CD4-positive, CD25-positive, alpha-beta regulatory T cell (primary cell): ENCODE data around the gene RPL36AL. TPM values are rescaled to one million over a fixed set of nuclear protein-coding genes. Genes with fewer than 3 reads are reported as not detected.

Source experiments
- ATAC-seq, 2 donors: fragments of 150-1000 bp; cut with Tn5 transposase; one replicate each; pipeline ENCODE4 v1.10.0; 2021; ENCODE audit warnings: low read depth in 2 of 2, moderate number of reproducible peaks in 2 of 2, moderate library complexity in 1 of 2
- DNase-seq, 3 donors: peaks; one replicate each; pipeline versions ENCODE4 v3.0.0 to v3.0.0-alpha.2; 2012 to 2022; ENCODE audit warnings: mixed read lengths in 1 of 3
- H3K27ac ChIP-seq: one replicate; pipeline ENCODE4 v1.7.0; 2013; ENCODE audit warnings: mild to moderate bottlenecking, low read length; ENCODE audit not compliant: insufficient read depth, poor library complexity, severe bottlenecking
- H3K27me3 ChIP-seq: one replicate; pipeline ENCODE4 v1.7.0; 2013; ENCODE audit warnings: low read length; ENCODE audit not compliant: control insufficient read depth, insufficient read depth
- H3K36me3 ChIP-seq: one replicate; pipeline ENCODE4 v1.7.0; 2013; ENCODE audit warnings: mild to moderate bottlenecking, low read length, moderate library complexity; ENCODE audit not compliant: control insufficient read depth, insufficient read depth
- H3K4me1 ChIP-seq: 2 replicates; pipeline ENCODE4 v1.7.0; 2013; ENCODE audit warnings: mild to moderate bottlenecking, low read length; ENCODE audit not compliant: insufficient read depth, control insufficient read depth, poor library complexity, severe bottlenecking
- H3K4me3 ChIP-seq: one replicate; pipeline ENCODE4 v1.7.0; 2013; ENCODE audit warnings: low read depth, mild to moderate bottlenecking, low read length, moderate library complexity
- H3K9me3 ChIP-seq, 2 experiments: 1 replicate in 1 of 2; 2 replicates in 1 of 2; pipeline ENCODE4 v1.7.0; 2013; ENCODE audit warnings: low read length in 2 of 2, mild to moderate bottlenecking in 1 of 2, moderate library complexity in 1 of 2; ENCODE audit not compliant: control insufficient read depth in 2 of 2
- H3K27ac Mint-ChIP-seq, 3 donors: one replicate each; pipeline ENCODE4 v1.8.0; 2020 to 2022; ENCODE audit warnings: mild to moderate bottlenecking in 3 of 3, mixed read lengths in 3 of 3, moderate library complexity in 2 of 3
- H3K27me3 Mint-ChIP-seq: one replicate; pipeline ENCODE4 v1.8.0; 2022; ENCODE audit warnings: mild to moderate bottlenecking, mixed read lengths
- H3K36me3 Mint-ChIP-seq: one replicate; pipeline ENCODE4 v1.8.0; 2020; ENCODE audit warnings: mixed read lengths
- H3K4me1 Mint-ChIP-seq, 4 donors: one replicate each; pipeline ENCODE4 v1.8.0; 2020 to 2022; ENCODE audit warnings: mixed read lengths in 4 of 4, mild to moderate bottlenecking in 1 of 4
- H3K4me3 Mint-ChIP-seq, 4 donors: one replicate each; pipeline ENCODE4 v1.8.0; 2020 to 2022; ENCODE audit warnings: mild to moderate bottlenecking in 4 of 4, mixed read lengths in 4 of 4, moderate library complexity in 3 of 4
- H3K9me3 Mint-ChIP-seq, 7 donors: one replicate each; pipeline ENCODE4 v1.8.0; 2020 to 2022; ENCODE audit warnings: mixed read lengths in 7 of 7, mild to moderate bottlenecking in 3 of 7, moderate library complexity in 2 of 7
- polyA plus RNA-seq, 4 donors: library from polyadenylated mRNA; unstranded; fragments of 300-500 nt; fragmentation: Illumina TruSeq; gene quantifications; one replicate each; pipeline ENCODE4 v1.2.3, GENCODE V29; 2021
- total RNA-seq: library from RNA; stranded (reverse); gene quantifications from one replicate; pipeline ENCODE4 v1.2.3, GENCODE V29; 2022

The RPL36AL gene
- total and polyA plus RNA-seq, 5 donors from 2014 or later = 240 to 774 (median 735) TPM

- peaks cover 46% of the 10 kb centered on the region for H3K36me3 Mint-ChIP-seq
Measured at GRCh38 chr14:49582113-49582977, 38.1 kb downstream of the RPL36AL start.

GRCh38 chr14:49581209-49582112, 39.0 kb downstream of the RPL36AL start:
- Histone ChIP-seq H3K4me1 (peaks cover 38% of the 10 kb centered on the region), H3K4me3 (peak overlapping the region; percentile 29), H3K9me3 (no peaks in the 10 kb centered on the region), H3K27me3 (no peaks in the 10 kb centered on the region), H3K27ac (no peak overlapping the region), H3K36me3 (peaks cover 39% of the 10 kb centered on the region)
- peaks cover 0 to 5% (median 0%) of the 10 kb centered on the region in 7 donors for H3K9me3 Mint-ChIP-seq
- peak overlapping the region; percentile 28 to 86 (median 72) for H3K27ac Mint-ChIP-seq
- ATAC-seq (no peak), DNase-seq (no peak)
- H3K36me3 Mint-ChIP-seq = peaks cover 52% of the 10 kb centered on the region
- peaks cover 6% of the 10 kb centered on the region for H3K27me3 Mint-ChIP-seq
- H3K4me3 Mint-ChIP-seq = peak overlapping the region in 2 of 4 donors; percentile 33 to 94
- H3K4me1 Mint-ChIP-seq = peaks cover 35 to 75% (median 52%) of the 10 kb centered on the region in 4 donors

More at GRCh38 chr14:49582113-49582977, 38.1 kb downstream of the RPL36AL start:
- peaks cover 42 to 83% (median 58%) of the 10 kb centered on the region in 4 donors for H3K4me1 Mint-ChIP-seq
- no peak for DNase-seq
- peak overlapping the region; percentile 9 to 94 (median 38) for H3K4me3 Mint-ChIP-seq
- peaks cover 0 to 5% (median 0%) of the 10 kb centered on the region in 7 donors for H3K9me3 Mint-ChIP-seq
- Histone ChIP-seq H3K27ac (peak overlapping the region; percentile 16), H3K36me3 (peaks cover 32% of the 10 kb centered on the region), H3K4me1 (peaks cover 38% of the 10 kb centered on the region), H3K27me3 (no peaks in the 10 kb centered on the region), H3K4me3 (peak overlapping the region; percentile 29), H3K9me3 (no peaks in the 10 kb centered on the region)
- no peak for ATAC-seq
- H3K27ac Mint-ChIP-seq = peak overlapping the region; percentile 28 to 86 (median 72)
- peaks cover 11% of the 10 kb centered on the region for H3K27me3 Mint-ChIP-seq

- peak overlapping the region in 2 of 4 donors; percentile 24 to 31 for H3K4me3 Mint-ChIP-seq
Measured at GRCh38 chr14:49579841-49580240, 40.6 kb downstream of the RPL36AL start.

GRCh38 chr14:49578141-49578540, 42.3 kb downstream of the RPL36AL start:
- H3K36me3 ChIP-seq = peaks cover 33% of the 10 kb centered on the region
- Mint-ChIP-seq H3K9me3 (peaks cover 0 to 1% (median 0%) of the 10 kb centered on the region in 7 donors), H3K27ac (peak overlapping the region in 1 of 3 donors; percentile 70), H3K27me3 (no peaks in the 10 kb centered on the region), H3K4me1 (peaks cover 19 to 48% (median 36%) of the 10 kb centered on the region in 4 donors), H3K4me3 (no peak overlapping the region), H3K36me3 (peaks cover 39% of the 10 kb centered on the region)
- no peaks in the 10 kb centered on the region for H3K9me3 ChIP-seq
- H3K4me3 ChIP-seq = no peak overlapping the region
- no peak overlapping the region for H3K27ac ChIP-seq
- H3K27me3 ChIP-seq = no peaks in the 10 kb centered on the region
- ATAC-seq (no peak), DNase-seq (no peak)
- peaks cover 22% of the 10 kb centered on the region for H3K4me1 ChIP-seq

More at GRCh38 chr14:49579841-49580240, 40.6 kb downstream of the RPL36AL start:
- ATAC-seq (no peak), DNase-seq (no peak)
- peaks cover 38% of the 10 kb centered on the region for H3K4me1 ChIP-seq
- H3K36me3 ChIP-seq = peaks cover 48% of the 10 kb centered on the region
- H3K9me3 Mint-ChIP-seq = no peaks in the 10 kb centered on the region
- peak overlapping the region; percentile 10 to 72 (median 33) for H3K27ac Mint-ChIP-seq
- peaks cover 25 to 65% (median 46%) of the 10 kb centered on the region in 4 donors for H3K4me1 Mint-ChIP-seq
- peaks cover 50% of the 10 kb centered on the region for H3K36me3 Mint-ChIP-seq
- H3K27ac ChIP-seq = no peak overlapping the region
- H3K9me3 ChIP-seq = no peaks in the 10 kb centered on the region
- H3K27me3 ChIP-seq = no peaks in the 10 kb centered on the region
- H3K4me3 ChIP-seq = no peak overlapping the region
- H3K27me3 Mint-ChIP-seq = no peaks in the 10 kb centered on the region

- Histone ChIP-seq H3K36me3 (peaks cover 24% of the 10 kb centered on the region), H3K4me1 (no peaks in the 10 kb centered on the region), H3K4me3 (no peak overlapping the region), H3K27me3 (no peaks in the 10 kb centered on the region), H3K27ac (no peak overlapping the region), H3K9me3 (no peaks in the 10 kb centered on the region)
- Mint-ChIP-seq H3K4me3 (no peak overlapping the region), H3K27ac (no peak overlapping the region), H3K27me3 (no peaks in the 10 kb centered on the region), H3K4me1 (peaks cover 7 to 12% (median 9%) of the 10 kb centered on the region in 4 donors), H3K9me3 (peaks cover 0 to 5% (median 0%) of the 10 kb centered on the region in 7 donors), H3K36me3 (peaks cover 40% of the 10 kb centered on the region)
- DNase-seq (no peak), ATAC-seq (no peak)
Measured at GRCh38 chr14:49574038-49574437, 46.4 kb downstream of the RPL36AL start.

- no peak overlapping the region for H3K4me3 ChIP-seq
- H3K27ac ChIP-seq = no peak overlapping the region
- Mint-ChIP-seq H3K27me3 (no peaks in the 10 kb centered on the region), H3K4me1 (no peaks in the 10 kb centered on the region), H3K9me3 (peaks cover 0 to 5% (median 0%) of the 10 kb centered on the region in 7 donors), H3K4me3 (no peak overlapping the region), H3K27ac (no peak overlapping the region), H3K36me3 (peaks cover 25% of the 10 kb centered on the region)
- H3K36me3 ChIP-seq = peaks cover 4% of the 10 kb centered on the region
- no peaks in the 10 kb centered on the region for H3K4me1 ChIP-seq
- no peaks in the 10 kb centered on the region for H3K9me3 ChIP-seq
- DNase-seq = no peak
- H3K27me3 ChIP-seq = no peaks in the 10 kb centered on the region
- no peak for ATAC-seq
Measured at GRCh38 chr14:49569281-49569680, 51.1 kb downstream of the RPL36AL start.
